ENCODE results near the gene SCN1B.

DNA sequence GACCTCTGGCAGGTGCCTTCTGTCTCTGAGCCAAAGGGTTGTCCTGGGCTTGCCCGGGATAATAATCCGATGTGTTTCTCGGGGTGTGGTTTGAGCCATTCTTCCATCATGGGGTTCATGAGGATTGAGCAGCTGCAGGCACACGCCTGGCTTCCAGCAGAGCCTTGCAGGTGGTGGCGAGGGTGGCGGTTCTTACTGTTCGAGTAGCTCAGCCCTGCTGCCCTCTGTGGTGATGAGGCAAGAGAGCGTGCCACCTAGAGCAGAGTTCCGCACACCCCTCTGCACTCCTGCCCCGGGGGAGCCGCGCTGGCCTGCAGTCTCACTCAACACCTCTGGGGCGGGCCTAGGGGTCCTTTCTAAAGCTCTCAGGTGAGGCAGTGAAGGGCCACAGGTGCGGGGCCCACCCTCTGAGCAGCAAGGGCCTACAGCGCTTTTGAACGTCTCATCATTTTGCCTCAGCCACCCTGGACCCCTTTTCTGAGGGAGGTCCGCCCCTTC is 3.8 kb downstream of the SCN1B start:
- TF ChIP-seq, protein P1, sequence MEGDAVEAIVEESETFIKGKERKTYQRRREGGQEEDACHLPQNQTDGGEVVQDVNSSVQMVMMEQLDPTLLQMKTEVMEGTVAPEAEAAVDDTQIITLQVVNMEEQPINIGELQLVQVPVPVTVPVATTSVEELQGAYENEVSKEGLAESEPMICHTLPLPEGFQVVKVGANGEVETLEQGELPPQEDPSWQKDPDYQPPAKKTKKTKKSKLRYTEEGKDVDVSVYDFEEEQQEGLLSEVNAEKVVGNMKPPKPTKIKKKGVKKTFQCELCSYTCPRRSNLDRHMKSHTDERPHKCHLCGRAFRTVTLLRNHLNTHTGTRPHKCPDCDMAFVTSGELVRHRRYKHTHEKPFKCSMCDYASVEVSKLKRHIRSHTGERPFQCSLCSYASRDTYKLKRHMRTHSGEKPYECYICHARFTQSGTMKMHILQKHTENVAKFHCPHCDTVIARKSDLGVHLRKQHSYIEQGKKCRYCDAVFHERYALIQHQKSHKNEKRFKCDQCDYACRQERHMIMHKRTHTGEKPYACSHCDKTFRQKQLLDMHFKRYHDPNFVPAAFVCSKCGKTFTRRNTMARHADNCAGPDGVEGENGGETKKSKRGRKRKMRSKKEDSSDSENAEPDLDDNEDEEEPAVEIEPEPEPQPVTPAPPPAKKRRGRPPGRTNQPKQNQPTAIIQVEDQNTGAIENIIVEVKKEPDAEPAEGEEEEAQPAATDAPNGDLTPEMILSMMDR (IDR thresholded peaks at IDR 0.05; ENCODE audit: low read length): no peak
- no peak for TF ChIP-seq EZH2phosphoT487 (IDR thresholded peaks at IDR 0.05; ENCODE audit: low read length)
- TF ChIP-seq EZH2 (optimal IDR thresholded peaks at IDR 0.05; ENCODE audit: low read depth, low read length): no peak
